B cell (primary cell): ENCODE data around the gene UPF3A. TPM values are rescaled to one million over a fixed set of nuclear protein-coding genes. Genes with fewer than 3 reads are reported as not detected.
"Not testable (repeated sequence)": the region's sequence is repeated elsewhere in the genome, so short reads cannot be mapped to it uniquely, and the experiment has no call there.

ENCODE experiments used
- ATAC-seq: fragments of 200-7000 bp; cut with Tn5 transposase; one replicate; pipeline ENCODE4 v1.10.0; 2021; ENCODE audit warnings: low read depth, mild to moderate bottlenecking, moderate number of reproducible peaks, moderate library complexity
- CTCF ChIA-PET: fragments of 350-600 bp; sonication (Branson Sonifier 250); formaldehyde crosslinking; loops from one replicate; lab custom pipeline; 2021; ENCODE audit warnings: antibody characterized with exemption, inconsistent platforms; lab: Charles Lee
- POLR2A ChIA-PET: fragments of 350-600 bp; sonication (Branson Sonifier 250); formaldehyde crosslinking; loops from one replicate; lab custom pipeline; 2021; ENCODE audit warnings: antibody characterized with exemption; lab: Charles Lee
- DNase-seq: peaks from one replicate; pipeline ENCODE4 v3.0.0; 2013
- H2AFZ ChIP-seq: 2 replicates; pipeline ENCODE4 v1.6.1; 2012; ENCODE audit warnings: mild to moderate bottlenecking, low read depth, low read length; ENCODE audit not compliant: insufficient read depth, poor library complexity, severe bottlenecking
- H3K27ac ChIP-seq, 2 donors: 1 replicate in 1 of 2; 2 replicates in 1 of 2; pipeline ENCODE4 v1.5.1; 2012 to 2013; ENCODE audit warnings: low read length in 2 of 2, mild to moderate bottlenecking in 2 of 2, moderate library complexity in 1 of 2
- H3K27me3 ChIP-seq, 4 experiments: fragments of 200-600 bp in 1 of 4; sonication (generic) in 1 of 4; replicated peaks in 1 of 4; 1 replicate in 2 of 4; 2 replicates in 2 of 4; pipeline versions ENCODE4 v1.6.1 to v1.7.0; 2013 to 2016; ENCODE audit warnings: low read length in 3 of 4, mild to moderate bottlenecking in 2 of 4, mixed read lengths in 1 of 4, moderate library complexity in 1 of 4; ENCODE audit not compliant: insufficient read depth in 4 of 4, control insufficient read depth in 3 of 4; ENCODE audit errors: control extremely low read depth in 1 of 4
- H3K36me3 ChIP-seq, 2 experiments: replicated peaks in 1 of 2; 1 replicate in 1 of 2; 2 replicates in 1 of 2; pipeline versions ENCODE4 v1.6.1 to v1.7.1; 2013; ENCODE audit warnings: low read length in 1 of 2; ENCODE audit not compliant: insufficient read depth in 2 of 2, control insufficient read depth in 1 of 2; ENCODE audit errors: control extremely low read depth in 1 of 2, extremely low read depth in 1 of 2
- H3K4me1 ChIP-seq, 2 donors: fragments of 200-600 bp in 1 of 2; sonication (generic) in 1 of 2; 1 replicate in 1 of 2; 2 replicates in 1 of 2; pipeline versions ENCODE4 v1.5.1 to v1.6.1; 2013 to 2017; ENCODE audit warnings: low read length in 2 of 2; ENCODE audit not compliant: control insufficient read depth in 2 of 2, insufficient read depth in 2 of 2
- H3K4me2 ChIP-seq: replicated peaks from 2 replicates; pipeline ENCODE3; 2012; ENCODE audit warnings: mild to moderate bottlenecking, low read depth, low read length; ENCODE audit not compliant: poor library complexity, severe bottlenecking
- H3K4me3 ChIP-seq, 5 experiments: fragments of 200-600 bp in 1 of 5; sonication (generic) in 1 of 5; 1 replicate in 3 of 5; 2 replicates in 2 of 5; pipeline versions ENCODE4 v1.5.1 to v1.7.0; 2011 to 2016; ENCODE audit warnings: low read length in 4 of 5, mild to moderate bottlenecking in 4 of 5, low read depth in 2 of 5, control low read depth in 1 of 5, moderate library complexity in 1 of 5; ENCODE audit not compliant: insufficient read depth in 1 of 5; ENCODE audit errors: control extremely low read depth in 1 of 5, extremely low read depth in 1 of 5
- H3K79me2 ChIP-seq: fragments of 200-600 bp; sonication (generic); one replicate; pipeline ENCODE4 v1.6.0; 2016; ENCODE audit warnings: low read length; ENCODE audit not compliant: control insufficient read depth, insufficient read depth
- H3K9ac ChIP-seq: fragments of 200-600 bp; sonication (generic); 2 replicates; pipeline ENCODE4 v1.6.1; 2017; ENCODE audit warnings: mild to moderate bottlenecking, low read length, moderate library complexity
- H3K9me3 ChIP-seq, 3 donors: one replicate each; pipeline versions ENCODE4 v1.6.1 to v1.7.1; 2013; ENCODE audit warnings: low read length in 2 of 3; ENCODE audit not compliant: control insufficient read depth in 2 of 3, insufficient read depth in 1 of 3; ENCODE audit errors: control extremely low read depth in 1 of 3
- H4K20me1 ChIP-seq: 2 replicates; pipeline ENCODE4 v1.6.0; 2012; ENCODE audit warnings: mild to moderate bottlenecking, low read length; ENCODE audit not compliant: insufficient read depth, control insufficient read depth, poor library complexity, severe bottlenecking
- H3K27ac Mint-ChIP-seq: one replicate; pipeline ENCODE4 v1.8.0; 2021; ENCODE audit warnings: mixed read lengths
- H3K27me3 Mint-ChIP-seq: one replicate; pipeline ENCODE4 v1.8.0; 2021; ENCODE audit warnings: mixed read lengths
- H3K4me1 Mint-ChIP-seq: one replicate; pipeline ENCODE4 v1.8.0; 2021; ENCODE audit warnings: mixed read lengths
- H3K4me3 Mint-ChIP-seq: one replicate; pipeline ENCODE4 v1.8.0; 2021; ENCODE audit warnings: mixed read lengths
- H3K9me3 Mint-ChIP-seq: one replicate; pipeline ENCODE4 v1.8.0; 2022; ENCODE audit warnings: mixed read lengths; ENCODE audit not compliant: insufficient read depth
- EZH2 ChIP-seq: IDR thresholded peaks from 2 replicates; pipeline ENCODE4 v1.6.1; 2012; ENCODE audit warnings: borderline replicate concordance, low read depth, mild to moderate bottlenecking, moderate library complexity, low read length; ENCODE audit not compliant: insufficient read depth, poor library complexity, severe bottlenecking
- WGBS: methylation state at CpG from one replicate; pipeline ENCODE4 v1.1.5; 2013; ENCODE audit warnings: missing lambda C conversion rate; ENCODE audit not compliant: insufficient coverage; 5-methylcytosine and 5-hydroxymethylcytosine counted together
- intact Hi-C: fragments of 100-400 bp; cut with micrococcal nuclease; formaldehyde crosslinking; loops from one replicate; pipeline ENCODE4 v1.10.0; 2022
- polyA plus RNA-seq: library from polyadenylated mRNA; depleted of rRNA; stranded (reverse); fragments of >200 nt; gene quantifications from 2 replicates; pipeline ENCODE4 v1.2.3, GENCODE V29; 2012
- total RNA-seq, 2 donors: library from RNA; stranded (reverse); fragments of 120-200 nt in 1 of 2; gene quantifications; 1 replicate in 1 of 2; 2 replicates in 1 of 2; pipeline versions ENCODE4 v1.2.3 to v1.2.4, GENCODE V29; 2013 to 2022
- TF ChIP-seq, protein P1 (sequence below): fragments of 200-600 bp; IDR thresholded peaks from one replicate; pipeline ENCODE4 v1.8.0; 2022; ENCODE audit warnings: antibody characterized with exemption, mild to moderate bottlenecking

The UPF3A gene
- total and polyA plus RNA-seq, 2 donors (not counting 1 experiment from before 2014, with no cell fraction given) = 72.9 to 109 TPM

GRCh38 chr13:114341003-114341777, 59.8 kb downstream of the UPF3A start:
- Histone ChIP-seq H3K27me3 (no peaks in the 10 kb centered on the region), H3K4me1 (peaks cover 0 to 5% of the 10 kb centered on the region in 2 donors), H3K79me2 (no peaks in the 10 kb centered on the region), H3K9me3 (no peaks in the 10 kb centered on the region), H3K9ac (no peak overlapping the region), H3K27ac (no peak overlapping the region), H4K20me1 (no peaks in the 10 kb centered on the region), H2AFZ (no peak overlapping the region), H3K36me3 (no peaks in the 10 kb centered on the region), H3K4me2 (no peak overlapping the region), H3K4me3 (no peak overlapping the region)
- peaks cover 4% of the 10 kb centered on the region for H3K4me1 Mint-ChIP-seq
- intact Hi-C loops = no loop called here
- ChIA-PET POLR2A (no interaction called here), CTCF (interaction anchor here (0.8 to 1.8 kb wide), 7 partner anchors 13 to 524 kb away, joined by 3 to 5 read pairs (median 4); partner anchors contain the start of gene CDC16)
- no peak overlapping the region for H3K4me3 Mint-ChIP-seq
- H3K27me3 Mint-ChIP-seq = peaks cover 2% of the 10 kb centered on the region
- H3K9me3 Mint-ChIP-seq = no peaks in the 10 kb centered on the region
- DNase-seq (no peak), ATAC-seq (no peak)
- 88% methylated on average over 10 of the region's 14 CpGs for WGBS
- no peak overlapping the region for H3K27ac Mint-ChIP-seq
- TF ChIP-seq, protein P1, sequence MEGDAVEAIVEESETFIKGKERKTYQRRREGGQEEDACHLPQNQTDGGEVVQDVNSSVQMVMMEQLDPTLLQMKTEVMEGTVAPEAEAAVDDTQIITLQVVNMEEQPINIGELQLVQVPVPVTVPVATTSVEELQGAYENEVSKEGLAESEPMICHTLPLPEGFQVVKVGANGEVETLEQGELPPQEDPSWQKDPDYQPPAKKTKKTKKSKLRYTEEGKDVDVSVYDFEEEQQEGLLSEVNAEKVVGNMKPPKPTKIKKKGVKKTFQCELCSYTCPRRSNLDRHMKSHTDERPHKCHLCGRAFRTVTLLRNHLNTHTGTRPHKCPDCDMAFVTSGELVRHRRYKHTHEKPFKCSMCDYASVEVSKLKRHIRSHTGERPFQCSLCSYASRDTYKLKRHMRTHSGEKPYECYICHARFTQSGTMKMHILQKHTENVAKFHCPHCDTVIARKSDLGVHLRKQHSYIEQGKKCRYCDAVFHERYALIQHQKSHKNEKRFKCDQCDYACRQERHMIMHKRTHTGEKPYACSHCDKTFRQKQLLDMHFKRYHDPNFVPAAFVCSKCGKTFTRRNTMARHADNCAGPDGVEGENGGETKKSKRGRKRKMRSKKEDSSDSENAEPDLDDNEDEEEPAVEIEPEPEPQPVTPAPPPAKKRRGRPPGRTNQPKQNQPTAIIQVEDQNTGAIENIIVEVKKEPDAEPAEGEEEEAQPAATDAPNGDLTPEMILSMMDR = no peak
- TF ChIP-seq EZH2 = no peak

GRCh38 chr13:114347256-114347655, 65.9 kb downstream of the UPF3A start:
- H3K27ac Mint-ChIP-seq, H3K4me1 ChIP-seq, ATAC-seq, H4K20me1 ChIP-seq, H3K9ac ChIP-seq, H2AFZ ChIP-seq, H3K4me3 Mint-ChIP-seq, H3K36me3 ChIP-seq, intact Hi-C loops, DNase-seq, H3K27ac ChIP-seq, H3K9me3 ChIP-seq, H3K4me2 ChIP-seq, H3K9me3 Mint-ChIP-seq, H3K4me1 Mint-ChIP-seq, CTCF ChIA-PET, POLR2A ChIA-PET, H3K27me3 ChIP-seq, H3K79me2 ChIP-seq, H3K4me3 ChIP-seq: not testable (repeated sequence)
- H3K27me3 Mint-ChIP-seq = peaks cover 27% of the 10 kb centered on the region
- WGBS = no CpG with 5 or more reads among the region's 3 CpGs
